ENCODE data around the gene DFFB. TPM values are rescaled to one million over a fixed set of nuclear protein-coding genes. Genes with fewer than 3 reads are reported as not detected.

The DFFB gene
- polyA plus RNA-seq, 1 donor from 2014 or later: 20.2 TPM

DNA sequence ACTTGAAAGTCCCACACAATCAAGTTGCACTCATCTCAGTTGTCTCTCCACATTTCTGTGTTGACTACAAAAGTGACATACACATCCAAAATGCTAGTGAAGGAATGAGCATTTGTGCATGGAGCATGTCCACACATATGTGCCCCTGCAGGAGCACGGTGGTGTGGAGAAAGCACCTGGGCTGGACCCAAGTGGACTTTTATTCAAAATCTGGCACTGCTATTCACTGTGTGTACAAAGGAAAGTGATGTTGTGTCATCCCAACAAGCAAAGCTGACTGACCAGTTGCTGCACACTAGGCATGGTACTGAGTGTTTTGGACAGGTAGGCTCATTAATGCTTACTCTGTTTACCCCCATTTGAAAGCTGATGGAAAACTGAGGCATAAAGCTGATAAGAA lies 19.6 kb upstream of the DFFB start:
- no peak overlapping the region for H3K4me2 ChIP-seq (ENCODE audit: low read length)
- H2AFZ ChIP-seq (ENCODE audit: low read depth, low read length): no peak overlapping the region
- no peaks in the 10 kb centered on the region for H3K9me3 ChIP-seq (ENCODE audit: low read length)
- no peak overlapping the region for H3K4me3 ChIP-seq (ENCODE audit: low read length)
- H3K79me2 ChIP-seq (replicated peaks; ENCODE audit: insufficient read depth, low read length): no peaks in the 10 kb centered on the region
- TF ChIP-seq EP300 (conservative IDR thresholded peaks at IDR 0.05; ENCODE audit: poor library complexity, severe bottlenecking): no peak
- TF ChIP-seq SMC3 (conservative IDR thresholded peaks at IDR 0.05; ENCODE audit: poor library complexity): no peak
- TF ChIP-seq MXI1 (conservative IDR thresholded peaks at IDR 0.05; ENCODE audit: poor library complexity, severe bottlenecking): no peak
- TF ChIP-seq TAF1 (IDR thresholded peaks at IDR 0.05; ENCODE audit: low read depth): no peak
- no peak for TF ChIP-seq REST (IDR thresholded peaks at IDR 0.05; ENCODE audit: borderline replicate concordance)
- TF ChIP-seq EZH2 (IDR thresholded peaks at IDR 0.05; ENCODE audit: borderline replicate concordance, insufficient read depth, low read length, poor library complexity, severe bottlenecking): no peak
- TF ChIP-seq POLR2AphosphoS5 (IDR thresholded peaks at IDR 0.05): no peak
- no peak for TF ChIP-seq RAD21 (conservative IDR thresholded peaks at IDR 0.05)
- TF ChIP-seq, protein P1, sequence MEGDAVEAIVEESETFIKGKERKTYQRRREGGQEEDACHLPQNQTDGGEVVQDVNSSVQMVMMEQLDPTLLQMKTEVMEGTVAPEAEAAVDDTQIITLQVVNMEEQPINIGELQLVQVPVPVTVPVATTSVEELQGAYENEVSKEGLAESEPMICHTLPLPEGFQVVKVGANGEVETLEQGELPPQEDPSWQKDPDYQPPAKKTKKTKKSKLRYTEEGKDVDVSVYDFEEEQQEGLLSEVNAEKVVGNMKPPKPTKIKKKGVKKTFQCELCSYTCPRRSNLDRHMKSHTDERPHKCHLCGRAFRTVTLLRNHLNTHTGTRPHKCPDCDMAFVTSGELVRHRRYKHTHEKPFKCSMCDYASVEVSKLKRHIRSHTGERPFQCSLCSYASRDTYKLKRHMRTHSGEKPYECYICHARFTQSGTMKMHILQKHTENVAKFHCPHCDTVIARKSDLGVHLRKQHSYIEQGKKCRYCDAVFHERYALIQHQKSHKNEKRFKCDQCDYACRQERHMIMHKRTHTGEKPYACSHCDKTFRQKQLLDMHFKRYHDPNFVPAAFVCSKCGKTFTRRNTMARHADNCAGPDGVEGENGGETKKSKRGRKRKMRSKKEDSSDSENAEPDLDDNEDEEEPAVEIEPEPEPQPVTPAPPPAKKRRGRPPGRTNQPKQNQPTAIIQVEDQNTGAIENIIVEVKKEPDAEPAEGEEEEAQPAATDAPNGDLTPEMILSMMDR (IDR thresholded peaks at IDR 0.05; ENCODE audit: poor library complexity, severe bottlenecking): no peak
- no peak overlapping the region for H3K9ac ChIP-seq (ENCODE audit: low read length)
- no peaks in the 10 kb centered on the region for H3F3A ChIP-seq (ENCODE audit: insufficient read depth, low read length, poor library complexity, severe bottlenecking)
- H3K36me3 ChIP-seq (ENCODE audit: insufficient read depth, low read length): peaks cover 17% of the 10 kb centered on the region
- no peaks in the 10 kb centered on the region for H3K9me2 ChIP-seq (ENCODE audit: insufficient read depth, low read length)
- no peaks in the 10 kb centered on the region for H4K20me1 ChIP-seq (ENCODE audit: insufficient read depth)
- no peaks in the 10 kb centered on the region for H3K27me3 ChIP-seq (ENCODE audit: insufficient read depth, low read depth, low read length)
- no peak overlapping the region for H3K27ac ChIP-seq (ENCODE audit: low read length)

- Histone ChIP-seq H3K9me2 (ENCODE audit: insufficient read depth, low read length) (no peaks in the 10 kb centered on the region), H3K27ac (ENCODE audit: low read length) (no peak overlapping the region), H4K20me1 (ENCODE audit: insufficient read depth) (no peaks in the 10 kb centered on the region), H3K79me2 (replicated peaks; ENCODE audit: insufficient read depth, low read length) (no peaks in the 10 kb centered on the region), H3K36me3 (ENCODE audit: insufficient read depth, low read length) (peaks cover 17% of the 10 kb centered on the region), H3F3A (ENCODE audit: insufficient read depth, low read length, poor library complexity, severe bottlenecking) (no peaks in the 10 kb centered on the region), H2AFZ (ENCODE audit: low read depth, low read length) (no peak overlapping the region), H3K27me3 (ENCODE audit: insufficient read depth, low read depth, low read length) (no peaks in the 10 kb centered on the region), H3K9me3 (ENCODE audit: low read length) (no peaks in the 10 kb centered on the region), H3K9ac (ENCODE audit: low read length) (no peak overlapping the region), H3K4me2 (ENCODE audit: low read length) (no peak overlapping the region), H3K4me3 (ENCODE audit: low read length) (no peak overlapping the region)
- TF ChIP-seq SMC3 (conservative IDR thresholded peaks at IDR 0.05; ENCODE audit: poor library complexity): no peak
- TF ChIP-seq POLR2AphosphoS5 (IDR thresholded peaks at IDR 0.05): no peak
- TF ChIP-seq, protein P1 (IDR thresholded peaks at IDR 0.05; ENCODE audit: poor library complexity, severe bottlenecking): no peak
- no peak for TF ChIP-seq EP300 (conservative IDR thresholded peaks at IDR 0.05; ENCODE audit: poor library complexity, severe bottlenecking)
- no peak for TF ChIP-seq EZH2 (IDR thresholded peaks at IDR 0.05; ENCODE audit: borderline replicate concordance, insufficient read depth, low read length, poor library complexity, severe bottlenecking)
- TF ChIP-seq MXI1 (conservative IDR thresholded peaks at IDR 0.05; ENCODE audit: poor library complexity, severe bottlenecking): no peak
- no peak for TF ChIP-seq REST (IDR thresholded peaks at IDR 0.05; ENCODE audit: borderline replicate concordance)
These were observed 18.5 kb upstream of the DFFB start for GRCh38 chr1:3838788-3839187.

Data from neural cell (in vitro differentiated cells).